K562 (cell line): ENCODE data around the gene POU2F1. TPM values are rescaled to one million over a fixed set of nuclear protein-coding genes. Genes with fewer than 3 reads are reported as not detected.

ENCODE experiments used
- ATAC-seq: fragments of 200-7000 bp; cut with Tn5 transposase; 3 replicates; pipeline ENCODE4 v1.9.1; 2020; ENCODE audit warnings: moderate library complexity
- BruUV-seq: library from RNA; stranded (reverse); fragments of 400-500 nt; replicated peaks from 2 replicates; lab custom pipeline; 2021; lab: Mats Ljungman, UMichigan
- CTCF ChIA-PET: fragments of 300-600 bp; formaldehyde crosslinking; extraction: SDS; loops from one replicate; lab custom pipeline; 2021; ENCODE audit warnings: low intra/inter-chr PET ratio; lab: Yijun Ruan, JAX
- POLR2A ChIA-PET: fragments of 300-600, 350-650 bp; sonication (Branson Sonifier 250); formaldehyde crosslinking; extraction: SDS; loops from one replicate; lab custom pipeline; 2021; ENCODE audit warnings: antibody characterized with exemption, inconsistent platforms; lab: Yijun Ruan, JAX
- DNase-seq, 4 experiments: peaks; one replicate each; pipeline versions ENCODE4 v3.0.0 to v3.0.0-alpha.2; 2011 to 2018; ENCODE audit warnings: low spot score in 3 of 4, mixed read lengths in 3 of 4; ENCODE audit errors: extremely low read depth in 1 of 4
- FAIRE-seq: peaks from 2 replicates; lab custom pipeline; 2011; peaks lifted over from hg19 to GRCh38; lab: Jason Lieb, UNC
- H2AFZ ChIP-seq: 2 replicates; pipeline ENCODE4 v1.6.0; 2011; ENCODE audit warnings: low read depth, low read length, control low read depth, inconsistent platforms
- H3K27ac ChIP-seq: fragments of 200-600 bp; 3 replicates; pipeline ENCODE4 v1.8.0; 2011; ENCODE audit warnings: low read depth, mild to moderate bottlenecking, control low read depth, inconsistent platforms, low read length, moderate library complexity, mixed read lengths; ENCODE audit errors: extremely low read depth
- H3K27me3 ChIP-seq, 2 experiments: fragments of 300-600 bp in 1 of 2; 2 replicates in 1 of 2; 3 replicates in 1 of 2; pipeline versions ENCODE4 v1.6.0 to v1.8.0; 2011; ENCODE audit warnings: inconsistent platforms in 2 of 2, low read length in 2 of 2, mild to moderate bottlenecking in 1 of 2, mixed read lengths in 1 of 2, moderate library complexity in 1 of 2; ENCODE audit not compliant: control insufficient read depth in 2 of 2, insufficient read depth in 2 of 2
- H3K36me3 ChIP-seq: fragments of 300-600 bp; 3 replicates; pipeline ENCODE4 v1.8.0; 2011; ENCODE audit warnings: mild to moderate bottlenecking, low read length, inconsistent platforms; ENCODE audit not compliant: control insufficient read depth, insufficient read depth
- H3K4me1 ChIP-seq, 2 experiments: fragments of 200-600 bp in 1 of 2; replicated peaks in 1 of 2; 2 replicates in 1 of 2; 3 replicates in 1 of 2; pipeline versions ENCODE4 v1.5.1 to v1.8.0; 2011; ENCODE audit warnings: inconsistent platforms in 2 of 2, low read length in 2 of 2, mild to moderate bottlenecking in 1 of 2, mixed read lengths in 1 of 2, moderate library complexity in 1 of 2; ENCODE audit not compliant: control insufficient read depth in 2 of 2, insufficient read depth in 2 of 2
- H3K4me2 ChIP-seq: 2 replicates; pipeline ENCODE4 v1.6.1; 2011; ENCODE audit warnings: low read length, control low read depth, inconsistent platforms, mixed read lengths; ENCODE audit not compliant: insufficient read depth
- H3K4me3 ChIP-seq: fragments of 200-600 bp; sonication (generic), shearing (Covaris generic); 2 replicates; pipeline ENCODE4 v1.5.1; 2016; ENCODE audit warnings: control low read depth, inconsistent platforms
- H3K79me2 ChIP-seq: fragments of 200-600 bp; 3 replicates; pipeline ENCODE4 v1.8.0; 2011; ENCODE audit warnings: low read length, inconsistent platforms; ENCODE audit not compliant: control insufficient read depth, insufficient read depth
- H3K9ac ChIP-seq, 2 experiments: 2 replicates each; pipeline versions ENCODE4 v1.6.0 to v1.6.1; 2011; ENCODE audit warnings: low read depth in 2 of 2, low read length in 2 of 2, control low read depth in 1 of 2, inconsistent platforms in 1 of 2, mild to moderate bottlenecking in 1 of 2, mixed read lengths in 1 of 2; ENCODE audit not compliant: insufficient read depth in 1 of 2
- H3K9me1 ChIP-seq: one replicate; pipeline ENCODE4 v1.6.0; 2011; ENCODE audit warnings: inconsistent platforms, mild to moderate bottlenecking, low read length, moderate library complexity; ENCODE audit not compliant: control insufficient read depth, insufficient read depth
- H3K9me3 ChIP-seq: replicated peaks from 2 replicates; pipeline ENCODE4 v1.5.1; 2011; ENCODE audit warnings: low read depth, low read length, inconsistent platforms; ENCODE audit not compliant: control insufficient read depth, insufficient read depth
- H4K20me1 ChIP-seq: replicated peaks from 2 replicates; pipeline ENCODE4 v1.6.1; 2011; ENCODE audit warnings: low read length, inconsistent platforms, mixed read lengths; ENCODE audit not compliant: control insufficient read depth, insufficient read depth
- ATF1 ChIP-seq, 2 experiments: fragments of 450-650 bp in 1 of 2; IDR thresholded peaks; 2 replicates each; pipeline ENCODE4 v1.6.1; 2016; ENCODE audit warnings: missing compliant biosample characterization in 1 of 2, missing genetic modification characterization in 1 of 2
- BHLHE40 ChIP-seq: IDR thresholded peaks from 2 replicates; pipeline ENCODE4 v1.6.1; 2011; ENCODE audit warnings: low read length, improper control_type of control experiment
- CBX8 ChIP-seq: fragments of 200-600 bp; sonication (generic); IDR thresholded peaks from 2 replicates; pipeline ENCODE4 v1.6.1; 2012; ENCODE audit warnings: borderline replicate concordance, mixed run types, low read depth, mild to moderate bottlenecking, moderate library complexity, mixed read lengths, low read length, control low read depth, inconsistent platforms; ENCODE audit not compliant: poor library complexity, severe bottlenecking; ENCODE audit errors: extremely low read depth
- DPF2 ChIP-seq: fragments of 450-650 bp; IDR thresholded peaks from 2 replicates; pipeline ENCODE4 v1.6.1; 2016
- EGR1 ChIP-seq: fragments of 450-650 bp; conservative IDR thresholded peaks from 2 replicates; pipeline ENCODE4 v1.6.1; 2017; ENCODE audit warnings: mild to moderate bottlenecking
- ESRRA ChIP-seq: fragments of 450-650 bp; IDR thresholded peaks from 2 replicates; pipeline ENCODE4 v1.6.1; 2014; ENCODE audit warnings: low read depth, mild to moderate bottlenecking, moderate library complexity, borderline replicate concordance
- EWSR1 ChIP-seq: fragments of 450-650 bp; IDR thresholded peaks from 2 replicates; pipeline ENCODE4 v1.6.1; 2018; ENCODE audit warnings: borderline replicate concordance, mild to moderate bottlenecking, low read depth, moderate library complexity; ENCODE audit not compliant: partially characterized antibody
- HDAC3 ChIP-seq: fragments of 450-650 bp; IDR thresholded peaks from 2 replicates; pipeline ENCODE4 v1.6.1; 2018; ENCODE audit warnings: borderline replicate concordance, mild to moderate bottlenecking, moderate library complexity; ENCODE audit not compliant: partially characterized antibody
- TCF7L2 ChIP-seq: fragments of 150-350 bp; IDR thresholded peaks from 2 replicates; pipeline ENCODE4 v1.6.1; 2016; ENCODE audit warnings: low read depth, mild to moderate bottlenecking, low read length, moderate library complexity
- TFAM ChIP-seq: fragments of 250-450 bp; sonication (Bioruptor Pico); conservative IDR thresholded peaks from 2 replicates; pipeline ENCODE4 v1.5.0; 2021; ENCODE audit warnings: mild to moderate bottlenecking, moderate library complexity
- ZNF24 ChIP-seq: fragments of 450-650 bp; IDR thresholded peaks from 2 replicates; pipeline ENCODE4 v1.6.1; 2016
- WGBS: fragments of 100-300 bp; shearing (Covaris generic); methylation state at CpG from one replicate; pipeline ENCODE4 v1.1.6; 2016; ENCODE audit warnings: low coverage, mixed read lengths; ENCODE audit not compliant: insufficient coverage; ENCODE audit errors: missing lambda C conversion rate; 5-methylcytosine and 5-hydroxymethylcytosine counted together
- in situ Hi-C: fragments of 300-500 bp; cut with MboI; formaldehyde crosslinking; loops from 4 replicates; pipeline ENCODE4 v1.15.0; 2018; ENCODE audit warnings: inconsistent platforms, mixed read lengths
- intact Hi-C: fragments of 100-400 bp; cut with micrococcal nuclease; formaldehyde crosslinking; loops from 2 replicates; pipeline ENCODE4 v1.14.2; 2022
- polyA plus RNA-seq, 8 experiments: library from polyadenylated mRNA; depleted of rRNA in 4 of 8; stranded (reverse) in 5 of 8; unstranded in 3 of 8; fragments of >200 nt; fragmentation: Nextera tagmentation in 2 of 8; fragmentation: Illumina TruSeq in 1 of 8; extraction: Ambion mirVana in 2 of 8; extraction: Trizol in 1 of 8; gene quantifications; 2 replicates each; pipeline versions ENCODE4 v1.2.1 to v1.2.3, GENCODE V29; 2011 to 2014; ENCODE audit warnings: inconsistent platforms in 1 of 8, missing spikeins in 1 of 8
- total RNA-seq, 7 experiments: library from RNA; depleted of rRNA in 6 of 7; stranded (reverse); fragments of >200 nt in 6 of 7; fragmentation: Illumina TruSeq in 2 of 7; extraction: Trizol in 2 of 7; gene quantifications; 2 replicates each; pipeline versions ENCODE4 v1.2.1 to v1.2.3, GENCODE V29; 2011 to 2021; ENCODE audit warnings: low replicate concordance in 1 of 7

Gene POU2F1
- total and polyA plus RNA-seq, 9 of the 15 experiments (the other 6 are each of a cell fraction or from before 2014, with no cell fraction given), result 2.6 to 22.3 (median 8.8) TPM

DNA sequence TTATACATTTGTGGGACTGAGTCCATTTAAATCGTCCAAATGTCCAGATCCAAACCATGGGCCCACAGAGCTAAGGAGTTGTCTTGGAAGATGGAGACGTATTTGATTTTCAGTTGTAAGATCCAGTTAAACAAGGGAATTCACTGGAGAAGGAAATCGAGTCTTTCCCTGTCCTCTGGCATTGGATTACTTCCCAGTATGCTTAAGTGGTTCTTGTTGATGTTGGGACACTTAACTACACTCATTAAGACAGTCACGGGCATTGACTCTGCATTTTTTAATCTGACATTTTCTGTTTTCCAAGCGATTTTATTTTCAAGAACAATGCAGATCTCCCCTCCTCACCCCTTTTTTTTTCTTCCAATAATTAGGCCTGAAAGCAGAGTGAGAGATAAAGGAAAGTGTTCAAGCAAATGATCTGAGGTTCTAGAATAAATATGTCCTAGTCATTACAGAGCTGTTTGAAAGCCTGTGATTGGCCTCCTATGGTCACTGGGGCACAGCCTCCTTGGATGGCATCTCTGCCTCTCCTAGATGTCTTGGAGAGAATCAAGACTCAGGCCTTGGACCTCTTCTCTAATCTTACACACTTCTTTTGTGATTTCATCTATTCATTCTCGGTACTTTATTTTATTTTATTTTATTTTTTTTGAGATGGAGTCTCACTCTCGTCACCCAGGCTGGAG, 248.7 kb downstream of the POU2F1 start:
- no peak for DNase-seq
- Histone ChIP-seq H3K9me1 (no peaks in the 10 kb centered on the region), H3K4me2 (no peak overlapping the region), H3K27ac (no peak overlapping the region), H3K4me1 (peaks cover 0 to 11% of the 10 kb centered on the region in 2 experiments; a peak in 2 of 5 replicates)
- POLR2A ChIA-PET, result interaction anchor here (0.6 to 1.5 kb wide), 5 partner anchors 8 to 124 kb away, joined by 3 to 7 read pairs (median 3); no protein-coding TSS in a partner anchor
- TF ChIP-seq ESRRA, result no peak
- no peak for TF ChIP-seq HDAC3
- no peak for TF ChIP-seq BHLHE40
- no peak for TF ChIP-seq ZNF24
- no peak for TF ChIP-seq CBX8
- no peak for TF ChIP-seq TFAM (CRISPR knock-in tag)
- no peak for TF ChIP-seq ATF1 (CRISPR knock-in tag; IDR thresholded peaks at IDR 0.05)
- TF ChIP-seq ATF1 (tag; IDR thresholded peaks at IDR 0.05), result no peak
- TF ChIP-seq EWSR1, result no peak
- TF ChIP-seq EGR1, result no peak
- TF ChIP-seq TCF7L2, result no peak
- TF ChIP-seq DPF2, result no peak
- TF ChIP-seq, all 486 proteins: peak for 0
- Histone ChIP-seq H3K79me2 (no peaks in the 10 kb centered on the region), H3K4me3 (no peak overlapping the region), H3K27me3 (peaks cover 8 to 26% of the 10 kb centered on the region in 2 experiments), H3K9ac (no peak overlapping the region), H2AFZ (no peak overlapping the region), H3K9me3 (no peaks in the 10 kb centered on the region), H4K20me1 (0 out of 2 replicates have a peak, but pooled peaks cover 4% of the 10 kb centered on the region), H3K36me3 (no peaks in the 10 kb centered on the region)
- WGBS, result 12% methylated on average over 7 of the region's 7 CpGs
- no TSS peak for BruUV-seq
- no peak for ATAC-seq
- in situ Hi-C loops, result no loop called here
- CTCF ChIA-PET, result no interaction called here
- FAIRE-seq, result no peak
- intact Hi-C loops, result loop anchor here (2.0 kb wide), 1 partner anchor 69 kb away; no protein-coding TSS in a partner anchor
